ENCODE data around the gene DROSHA. TPM values are rescaled to one million over a fixed set of nuclear protein-coding genes. Genes with fewer than 3 reads are reported as not detected.

Gene DROSHA
- polyA plus RNA-seq, 2 of the 4 experiments (the other 2 are of a cell fraction) = 49.1 to 105 TPM

GRCh38 chr5:31385774-31386537 lies 145.9 kb downstream of the DROSHA start:
- Histone ChIP-seq H3K27ac (no peak overlapping the region), H3K4me2 (no peak overlapping the region), H3K4me1 (no peaks in the 10 kb centered on the region), H3K9me3 (no peaks in the 10 kb centered on the region), H3K4me3 (no peak overlapping the region)
- WGBS (ENCODE audit: missing lambda C conversion rate) = 53% methylated on average over 10 of the region's 10 CpGs
- POLR2A ChIA-PET = no interaction called here
- CTCF ChIA-PET = no interaction called here
- no peak for TF ChIP-seq HEYL (CRISPR knock-in tag; IDR thresholded peaks at IDR 0.05)
- no peak for TF ChIP-seq ESRRA (IDR thresholded peaks at IDR 0.05; ENCODE audit: borderline replicate concordance, low read length)
- TF ChIP-seq FOSL2 (IDR thresholded peaks at IDR 0.05) = no peak
- no peak for TF ChIP-seq FOSL2 (CRISPR knock-in tag; IDR thresholded peaks at IDR 0.05)
- TF ChIP-seq NPAS2 (CRISPR knock-in tag; IDR thresholded peaks at IDR 0.05; ENCODE audit: borderline replicate concordance) = no peak
- TF ChIP-seq SMC3 (IDR thresholded peaks at IDR 0.05) = no peak
- no peak for TF ChIP-seq REST (IDR thresholded peaks at IDR 0.05)
- DNase-seq (ENCODE audit: low read depth in 1 of 2, low spot score in 1 of 2) (no peak), ATAC-seq (no peak), FAIRE-seq (no peak)

GRCh38 chr5:31383734-31384133 lies 148.2 kb downstream of the DROSHA start:
- no peak for ATAC-seq
- ChIA-PET CTCF (interaction anchor here (1.4 kb wide), 1 partner anchor 9 kb away, joined by 4 read pairs; no protein-coding TSS in a partner anchor), POLR2A (no interaction called here)
- DNase-seq (ENCODE audit: low read depth in 1 of 2, low spot score in 1 of 2) = no peak
- Histone ChIP-seq H3K9me3 (no peaks in the 10 kb centered on the region), H3K4me2 (no peak overlapping the region), H3K27ac (no peak overlapping the region), H3K4me3 (no peak overlapping the region), H3K4me1 (no peaks in the 10 kb centered on the region)
- no peak for TF ChIP-seq RFX5 (IDR thresholded peaks at IDR 0.05)
- TF ChIP-seq ESRRA (IDR thresholded peaks at IDR 0.05; ENCODE audit: borderline replicate concordance, low read length) = no peak
- TF ChIP-seq HOXA7 (CRISPR knock-in tag; IDR thresholded peaks at IDR 0.05) = no peak
- TF ChIP-seq FOSB (CRISPR knock-in tag; IDR thresholded peaks at IDR 0.05) = no peak
- no peak for TF ChIP-seq TP53 (CRISPR knock-in tag; IDR thresholded peaks at IDR 0.05)
- no peak for TF ChIP-seq ZFP36 (IDR thresholded peaks at IDR 0.05; ENCODE audit: borderline replicate concordance, partially characterized antibody)
- no peak for TF ChIP-seq RCOR1 (IDR thresholded peaks at IDR 0.05; ENCODE audit: low read depth, low read length)
- no peak for TF ChIP-seq CTCF (IDR thresholded peaks at IDR 0.05)
- no peak for TF ChIP-seq EHMT2 (IDR thresholded peaks at IDR 0.05; ENCODE audit: low read depth)
- TF ChIP-seq GATA3 (IDR thresholded peaks at IDR 0.05; ENCODE audit: borderline replicate concordance) = no peak
- TF ChIP-seq MAFK (IDR thresholded peaks at IDR 0.05; ENCODE audit: partially characterized antibody) = no peak
- WGBS (ENCODE audit: missing lambda C conversion rate) = 69% methylated on average over 3 of the region's 3 CpGs
- FAIRE-seq = no peak

All from A549 (cell line).